ENCODE data around the gene RPAIN.
A peak's percentile ranks its signal among the peaks of the same experiment; 100 is the strongest.

The RPAIN gene

GRCh38 chr17:5419959-5420653 is at the start of gene RPAIN:
TSS of gene RPAIN (plus strand) at chr17:5420182. CDS start at chr17:5420211, 29 bp downstream.
- DNase-seq (ENCODE audit: low read depth, low spot score), result no peak

GRCh38 chr17:5370411-5370810 is 49.6 kb upstream of the RPAIN start:
- DNase-seq (ENCODE audit: low read depth, low spot score), result no peak

- DNase-seq (ENCODE audit: low read depth, low spot score), result no peak
These were observed 46.9 kb upstream of the RPAIN start for GRCh38 chr17:5373112-5373511.

DNA sequence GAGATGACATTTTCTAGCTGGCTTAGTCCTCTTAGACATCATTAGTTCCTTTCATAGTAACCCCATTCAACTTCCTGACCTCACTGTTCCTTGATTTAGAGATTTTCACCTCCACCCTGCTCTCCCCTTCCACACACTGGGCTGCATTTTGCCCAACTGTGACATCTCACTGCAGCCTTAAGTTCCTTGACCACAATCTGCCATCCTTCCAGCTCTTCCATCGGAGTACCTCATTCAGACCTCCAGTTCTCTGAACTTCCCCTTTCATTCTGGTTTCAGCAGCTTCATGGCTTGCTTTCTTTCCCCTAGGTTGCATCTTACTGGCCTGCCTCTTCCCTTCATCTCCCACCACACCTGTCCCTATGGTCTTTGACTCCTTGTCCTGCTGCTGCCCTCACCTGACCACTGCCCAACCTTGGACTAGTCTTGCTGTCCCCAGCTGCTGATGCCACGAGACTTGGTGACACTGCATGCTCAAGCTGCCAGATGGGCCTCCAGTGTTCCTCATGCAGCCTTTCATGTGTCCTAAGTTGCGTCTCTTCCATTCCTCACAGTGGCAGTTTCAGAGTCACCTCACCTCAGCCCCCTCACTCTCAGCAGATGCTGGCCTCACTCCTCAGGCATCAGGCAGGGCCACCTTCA is 41.3 kb upstream of the RPAIN start:
- no peak for DNase-seq (ENCODE audit: low read depth, low spot score)

GRCh38 chr17:5379351-5380107 is 40.5 kb upstream of the RPAIN start:
- no peak for DNase-seq (ENCODE audit: low read depth, low spot score)

DNA sequence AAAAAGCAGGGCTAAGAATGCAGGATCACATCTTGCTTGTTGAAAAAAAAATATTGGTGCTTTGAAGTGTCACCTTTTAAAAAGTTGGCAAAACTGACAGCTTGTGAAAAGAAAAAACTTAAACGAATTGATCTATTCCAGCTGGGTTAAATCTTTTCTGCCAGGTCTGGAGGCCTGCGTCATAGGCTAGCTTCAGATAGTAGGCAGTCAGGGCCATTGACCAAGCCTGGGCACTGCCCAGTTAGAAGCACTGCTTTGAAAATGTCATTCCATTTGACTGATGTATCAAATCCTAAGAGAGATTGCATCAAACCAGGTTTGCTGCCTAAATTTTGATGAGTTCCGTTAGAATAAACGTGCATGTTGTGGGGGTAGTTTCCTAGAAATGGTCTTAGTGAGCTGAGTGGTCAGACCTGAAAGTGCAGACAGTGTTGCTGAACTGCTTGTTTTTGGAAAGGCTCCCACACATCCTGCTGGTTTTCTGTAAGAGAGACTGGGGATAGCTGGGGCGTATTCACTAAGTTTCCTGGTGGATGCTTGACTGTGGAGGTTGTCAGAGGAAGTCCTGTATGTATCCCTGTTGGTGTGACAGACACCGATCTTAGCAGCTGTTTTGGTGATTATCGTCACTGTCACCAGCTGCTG is 39.4 kb upstream of the RPAIN start:
- no peak for DNase-seq (ENCODE audit: low read depth, low spot score)

GRCh38 chr17:5381542-5381941 is 38.4 kb upstream of the RPAIN start:
- no peak for DNase-seq (ENCODE audit: low read depth, low spot score)

GRCh38 chr17:5391678-5392077 is 28.3 kb upstream of the RPAIN start:
- no peak for DNase-seq (ENCODE audit: low read depth, low spot score)

- DNase-seq (ENCODE audit: low read depth, low spot score), result no peak
These were observed 23.4 kb upstream of the RPAIN start for GRCh38 chr17:5396612-5397011.

GRCh38 chr17:5399767-5400166 is 20.2 kb upstream of the RPAIN start:
- no peak for DNase-seq (ENCODE audit: low read depth, low spot score)

GRCh38 chr17:5405400-5405799 is 14.6 kb upstream of the RPAIN start:
- DNase-seq (ENCODE audit: low read depth, low spot score), result no peak

DNA sequence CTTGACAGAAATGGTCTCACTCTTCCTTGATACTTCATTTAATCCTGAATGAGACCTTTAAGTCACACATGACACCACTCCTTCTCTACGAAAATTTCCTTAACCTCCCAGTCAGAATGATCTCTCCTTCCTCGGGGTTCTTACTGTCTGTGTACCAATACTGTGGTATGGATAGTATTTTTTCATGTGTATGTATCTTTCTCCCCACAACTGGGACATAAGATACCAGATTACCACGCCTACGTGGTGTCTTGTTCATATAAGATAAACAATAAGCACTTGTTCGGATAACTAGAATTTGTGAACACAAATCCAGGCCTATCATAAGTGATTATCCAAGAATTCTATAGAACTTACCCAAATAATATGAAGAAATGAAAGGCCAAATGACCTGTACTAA is 11.8 kb upstream of the RPAIN start:
- no peak for DNase-seq (ENCODE audit: low read depth, low spot score)

DNA sequence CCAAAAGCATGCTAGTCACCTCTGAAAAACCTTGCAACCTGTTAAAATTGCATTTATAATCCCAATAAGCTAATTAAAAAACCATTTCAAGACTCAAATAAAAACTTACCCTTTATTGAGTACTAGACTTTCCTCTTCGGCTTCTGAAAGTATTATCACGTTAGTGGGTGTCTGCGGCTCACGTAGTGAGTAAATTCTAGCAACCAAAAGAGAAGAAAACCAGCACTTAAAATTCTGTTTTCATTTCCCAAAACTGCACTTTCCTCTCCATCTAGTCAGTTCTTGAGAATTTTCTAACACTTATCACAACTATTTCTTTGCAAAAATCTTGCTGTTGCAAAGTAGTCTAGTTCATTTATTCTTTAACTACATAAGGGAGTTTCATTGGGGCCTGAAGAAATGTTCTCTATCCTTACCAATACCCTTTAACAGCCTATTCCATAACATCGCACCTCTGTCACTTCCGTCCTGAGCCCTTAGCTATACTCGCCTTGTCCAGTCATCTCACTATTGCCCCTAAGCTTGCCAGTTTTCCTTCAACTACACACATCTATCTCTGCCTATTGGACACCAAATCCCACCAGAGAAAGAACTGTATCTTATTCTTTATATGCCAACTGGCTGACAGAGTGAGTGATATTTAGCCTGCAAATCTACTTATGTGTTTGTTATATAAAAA is 9.2 kb upstream of the RPAIN start:
- DNase-seq (ENCODE audit: low read depth, low spot score), result no peak

GRCh38 chr17:5413682-5414081 is 6.3 kb upstream of the RPAIN start:
- DNase-seq (ENCODE audit: low read depth, low spot score), result no peak

GRCh38 chr17:5416901-5417300 is 3.1 kb upstream of the RPAIN start:
- no peak for DNase-seq (ENCODE audit: low read depth, low spot score)

- DNase-seq (ENCODE audit: low read depth, low spot score), result no peak
These were observed 1.1 kb upstream of the RPAIN start for GRCh38 chr17:5418858-5419355.

DNA sequence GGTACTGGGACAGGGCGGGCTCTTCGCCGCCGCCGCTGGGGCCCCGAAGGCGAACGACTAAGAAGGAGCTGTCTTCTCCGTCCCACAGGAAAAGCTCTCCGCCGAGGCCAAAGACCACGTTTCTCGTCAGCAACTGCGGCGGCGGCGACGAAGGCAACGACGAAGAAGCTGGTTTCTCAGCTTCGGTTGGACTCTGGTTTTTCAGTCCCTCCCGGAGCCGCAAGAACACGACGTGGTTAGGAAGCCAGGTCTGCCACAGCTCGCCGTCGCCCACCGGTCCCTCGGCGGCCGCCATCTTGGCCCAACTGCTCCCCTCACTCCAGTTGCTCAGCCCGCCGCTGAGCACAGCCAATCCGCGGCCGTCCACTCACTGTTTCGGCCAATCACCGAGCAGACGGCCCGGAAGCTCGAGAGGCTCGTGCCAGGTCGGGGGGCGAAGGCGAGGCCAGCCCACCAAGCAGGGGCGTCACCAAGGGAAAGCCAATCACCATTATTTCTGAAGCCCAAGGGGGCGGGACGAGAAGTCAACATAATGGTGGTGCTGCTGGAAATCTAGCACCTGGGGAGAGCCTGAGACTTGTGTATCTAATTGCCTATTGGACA is 525 bp upstream of the RPAIN start, which contains the start of gene NUP88:
TSS of gene NUP88 (minus strand) at position 307 of the 603 bp plus-strand sequence. CDS start at position 295, 12 bp downstream.
- DNase-seq (ENCODE audit: low read depth, low spot score), result peak; percentile 91

DNA sequence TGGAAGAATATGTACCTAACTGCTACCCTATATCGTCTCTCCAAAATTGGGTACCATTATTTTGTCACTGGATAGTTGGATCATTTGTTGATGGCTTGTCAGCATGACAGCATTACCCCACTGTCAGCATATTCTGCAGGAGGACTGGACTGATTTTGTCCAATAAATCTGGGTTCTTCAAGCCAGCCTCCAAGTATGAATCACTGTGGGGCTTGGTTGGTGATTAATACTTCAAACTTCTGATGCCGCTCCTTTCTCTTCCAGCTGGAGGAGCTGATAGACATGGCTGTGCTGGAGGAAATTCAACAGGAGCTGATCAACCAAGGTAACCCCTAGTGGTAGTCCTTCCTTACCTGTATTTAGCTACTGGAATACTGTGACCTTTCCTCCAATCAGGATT is 2.5 kb downstream of the RPAIN start:
- no peak for DNase-seq (ENCODE audit: low read depth, low spot score)

DNA sequence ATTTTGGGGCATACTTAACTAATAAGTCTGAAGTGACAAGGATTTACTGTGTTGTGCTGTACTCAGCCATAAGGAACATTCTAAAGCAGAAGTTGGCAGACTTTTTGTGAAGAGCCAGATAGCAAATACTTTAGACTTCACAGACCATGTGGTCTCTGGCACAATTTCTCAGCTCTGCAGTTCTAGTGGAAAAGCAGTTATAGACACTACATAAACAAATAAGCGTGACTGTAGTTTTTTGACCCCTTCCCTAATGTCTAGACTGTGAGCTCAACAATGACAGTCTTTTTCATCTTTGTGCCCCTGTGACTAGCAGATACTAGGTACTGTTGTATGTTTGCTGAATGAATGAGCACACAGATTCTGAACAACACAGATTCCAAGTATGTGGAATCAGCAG is 4.9 kb downstream of the RPAIN start:
- no peak for DNase-seq (ENCODE audit: low read depth, low spot score)

- DNase-seq (ENCODE audit: low read depth, low spot score), result no peak
These were observed 5.8 kb downstream of the RPAIN start for GRCh38 chr17:5425826-5426225.

All from smooth muscle cell of the brain vasculature (primary cell).